Head of caudate nucleus (tissue), 42 donors: ENCODE data around the gene CACNA1D.
A peak's percentile ranks its signal among the peaks of the same experiment; 100 is the strongest.

Experiments
- DNase-seq, 42 donors: peaks; one replicate each; pipeline versions ENCODE4 v3.0.0 to v3.0.0-alpha.2; 2020 to 2021; ENCODE audit warnings: mixed read lengths in 7 of 42
- intact Hi-C: fragments of 100-400 bp; cut with DNase I; formaldehyde crosslinking; loops from one replicate; pipeline ENCODE4 v1.15.0; 2022

CACNA1D gene

DNA sequence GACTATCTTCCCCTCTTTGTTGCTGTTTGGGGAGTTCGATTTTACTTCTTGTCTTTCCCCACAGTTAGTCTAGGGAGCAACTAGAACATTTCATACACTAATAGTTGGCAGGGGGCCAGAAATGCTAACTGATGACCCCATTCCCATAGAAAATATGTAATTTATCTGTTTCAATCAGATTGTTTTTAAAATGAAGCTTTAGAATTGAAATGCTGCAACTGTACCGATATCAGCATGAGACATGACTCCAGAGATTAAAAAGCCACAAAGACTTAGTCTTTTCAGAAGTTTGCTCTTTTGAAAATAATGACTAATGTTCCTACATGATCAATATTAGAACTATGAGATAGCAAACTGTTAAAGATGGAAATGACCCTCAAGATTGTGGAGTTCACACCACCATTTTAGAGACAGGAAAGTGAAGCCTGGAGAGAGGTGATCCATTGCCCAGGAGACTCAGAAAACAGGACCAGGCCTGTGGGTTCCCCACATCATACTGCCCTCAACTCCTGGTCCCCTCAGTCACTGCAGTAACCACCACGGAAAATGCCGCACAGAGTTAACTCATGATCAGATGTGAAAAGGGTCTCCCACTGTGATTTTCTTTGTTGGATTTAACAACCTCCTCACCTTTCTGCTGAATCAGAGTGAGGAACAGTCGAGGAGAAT lies 221.5 kb downstream of the CACNA1D start:
- intact Hi-C loops: loop anchor here (10.0 kb wide), 1 partner anchor 341 kb away; no protein-coding TSS in a partner anchor
- peak in 1 of 42 donors; percentile 3 for DNase-seq

DNA sequence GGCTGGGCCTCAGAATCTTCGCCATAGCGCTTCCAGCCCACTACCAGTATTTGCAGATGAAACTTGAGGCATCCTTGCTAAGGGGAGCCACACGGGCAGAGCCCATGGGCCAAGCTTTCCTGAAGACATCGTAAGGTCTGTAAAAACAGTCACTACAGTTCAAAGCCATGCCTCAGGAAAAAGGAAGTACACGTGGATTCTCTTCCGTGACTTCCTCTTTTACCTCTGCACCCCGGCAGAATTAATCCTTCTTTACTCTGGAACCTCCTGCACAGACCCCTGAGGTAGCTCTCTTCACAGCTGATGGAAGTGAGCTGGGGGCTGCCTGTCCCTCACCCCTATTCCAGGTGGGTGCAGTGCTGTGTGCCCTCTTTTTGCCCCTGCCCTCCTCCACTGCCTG lies 222.6 kb downstream of the CACNA1D start:
- DNase-seq: peak in 1 of 42 donors; percentile 11
- intact Hi-C loops: loop anchor here (10.0 kb wide), 1 partner anchor 342 kb away; no protein-coding TSS in a partner anchor

DNA sequence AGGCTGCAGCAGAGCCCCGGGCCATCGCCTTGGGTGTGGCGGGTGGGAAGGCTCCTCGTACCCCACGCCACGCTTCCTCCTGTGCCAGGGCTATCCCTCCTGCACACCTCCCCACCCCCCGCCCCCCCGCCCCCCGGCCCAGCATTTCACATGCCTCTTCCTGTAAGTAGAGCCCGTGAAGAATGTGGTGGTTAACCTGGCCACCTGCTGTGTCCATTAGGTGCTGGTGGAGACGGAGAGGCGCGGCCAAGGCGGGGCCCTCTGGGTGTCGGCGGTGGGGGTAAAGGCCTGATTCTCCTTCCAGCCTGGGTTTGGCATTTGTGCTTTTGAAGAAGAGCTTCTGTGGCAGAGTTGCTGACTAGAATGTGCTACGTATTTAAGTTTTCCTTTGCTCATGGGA lies 224.1 kb downstream of the CACNA1D start:
- peak in 1 of 42 donors; percentile 4 for DNase-seq
- intact Hi-C loops: loop anchor here (10.0 kb wide), 1 partner anchor 344 kb away; no protein-coding TSS in a partner anchor

DNA sequence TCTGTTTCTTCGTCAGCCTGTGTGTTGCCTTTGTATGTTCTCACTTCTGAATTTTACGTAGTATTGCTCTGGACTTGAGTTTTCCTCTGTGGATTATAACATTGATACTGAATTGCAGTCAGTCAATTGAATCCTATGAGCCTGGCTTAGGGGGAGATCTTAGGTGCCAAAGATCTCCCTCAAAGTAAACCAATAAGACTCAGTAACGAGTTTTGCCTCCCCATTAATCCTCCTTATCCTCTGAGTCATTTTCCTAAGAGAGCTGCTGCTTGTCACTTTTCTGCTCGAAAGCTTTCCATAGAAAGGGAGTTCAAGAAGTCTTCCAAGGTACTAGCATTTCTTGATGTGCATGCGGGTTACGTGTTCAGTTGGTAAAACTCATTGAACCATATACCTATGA lies 225.4 kb downstream of the CACNA1D start:
- intact Hi-C loops: loop anchor here (10.0 kb wide), 1 partner anchor 345 kb away; no protein-coding TSS in a partner anchor
- DNase-seq: no peak

DNA sequence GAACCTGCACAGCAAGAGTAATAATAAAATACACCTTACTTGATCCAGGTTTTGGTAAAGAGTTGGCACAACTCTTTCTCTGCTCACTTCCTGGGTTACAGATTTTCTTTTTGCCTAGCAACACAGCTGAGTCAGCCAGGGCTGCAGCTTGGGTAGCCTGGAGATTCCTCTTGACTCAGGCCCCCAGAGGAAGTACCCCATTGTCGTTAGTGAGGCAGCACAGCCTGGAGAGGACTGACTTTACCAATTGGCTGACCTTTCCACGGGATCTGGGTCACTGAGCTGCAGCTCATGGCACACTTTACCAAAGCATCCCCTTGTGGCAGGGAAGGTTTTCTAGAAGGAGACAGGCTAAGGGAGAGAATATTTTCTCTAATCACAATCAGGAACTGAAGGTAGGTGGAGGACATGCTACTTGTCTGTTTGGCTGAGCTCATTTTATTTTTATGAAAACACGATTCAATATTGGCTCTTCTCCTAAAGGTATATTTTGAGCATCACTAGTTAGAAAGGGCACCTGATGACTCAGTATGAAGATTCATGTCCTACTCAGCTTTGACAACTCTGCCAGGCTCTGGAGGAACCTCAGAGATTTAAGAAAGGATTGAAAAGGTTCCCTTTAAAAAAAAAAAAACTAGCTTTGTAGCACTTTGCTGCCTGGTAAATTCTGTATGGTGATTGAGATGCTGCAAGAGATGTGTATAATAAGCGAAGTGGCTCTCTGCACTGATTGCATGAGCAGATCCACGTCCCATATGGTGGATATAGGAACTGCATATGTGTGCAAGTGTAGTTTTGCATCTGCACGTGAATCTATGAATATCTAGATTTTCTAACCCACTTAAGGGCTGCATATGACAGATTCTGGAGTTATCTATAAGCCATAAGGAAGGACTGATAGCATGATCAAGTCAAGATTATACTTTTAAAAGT lies 227.0 kb downstream of the CACNA1D start:
- peak in 5 of 42 donors; percentile 19 to 63 (median 46) for DNase-seq
- intact Hi-C loops: no loop called here

DNA sequence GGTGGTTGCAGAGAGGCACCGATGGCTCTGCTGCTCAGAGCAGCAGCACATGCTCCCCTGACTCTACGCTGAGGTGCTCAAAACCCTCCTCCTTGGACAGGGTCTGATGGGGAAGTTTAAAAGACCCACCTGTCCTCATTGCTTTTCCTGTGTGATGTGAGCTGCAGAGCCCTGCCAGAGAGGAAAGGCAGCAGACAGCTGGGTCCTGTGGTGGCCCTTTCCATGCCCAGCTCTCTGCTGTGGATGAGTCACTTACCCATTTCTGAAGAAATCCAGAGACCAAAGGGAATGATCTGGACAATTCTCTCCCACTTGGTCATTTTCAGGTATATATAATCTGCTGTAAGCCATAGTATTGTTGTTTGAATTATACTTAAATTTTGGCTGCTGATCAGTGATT lies 230.2 kb downstream of the CACNA1D start:
- DNase-seq: no peak
- intact Hi-C loops: no loop called here

DNA sequence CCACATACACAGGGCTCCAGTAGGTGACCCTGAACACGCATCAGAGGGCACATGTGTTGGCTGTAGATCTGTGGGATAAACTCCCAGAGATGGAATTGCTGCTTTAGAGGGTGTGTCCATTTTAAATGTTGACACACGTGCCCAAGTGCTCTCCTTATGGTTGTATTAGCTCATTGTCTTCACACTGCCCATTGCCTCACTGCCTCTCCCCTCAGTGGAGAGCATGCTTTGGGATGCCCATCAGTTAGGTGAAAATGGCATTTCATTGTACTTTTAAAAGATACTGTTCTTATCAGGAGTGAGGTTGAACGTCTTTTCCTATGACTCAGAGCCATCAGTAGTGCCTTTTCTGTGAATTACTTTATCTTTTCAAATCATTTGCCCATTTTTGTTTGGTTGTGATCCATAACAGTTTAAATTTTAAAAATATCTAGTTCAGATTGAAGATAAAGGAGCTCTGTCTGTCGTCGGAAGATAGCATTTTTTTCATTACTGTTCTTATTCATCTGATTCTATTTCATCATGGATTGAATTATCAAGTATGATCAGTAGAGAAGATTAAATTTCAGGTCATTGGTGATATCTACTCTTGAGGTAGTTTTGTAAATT lies 231.1 kb downstream of the CACNA1D start:
- DNase-seq: no peak
- intact Hi-C loops: no loop called here

DNA sequence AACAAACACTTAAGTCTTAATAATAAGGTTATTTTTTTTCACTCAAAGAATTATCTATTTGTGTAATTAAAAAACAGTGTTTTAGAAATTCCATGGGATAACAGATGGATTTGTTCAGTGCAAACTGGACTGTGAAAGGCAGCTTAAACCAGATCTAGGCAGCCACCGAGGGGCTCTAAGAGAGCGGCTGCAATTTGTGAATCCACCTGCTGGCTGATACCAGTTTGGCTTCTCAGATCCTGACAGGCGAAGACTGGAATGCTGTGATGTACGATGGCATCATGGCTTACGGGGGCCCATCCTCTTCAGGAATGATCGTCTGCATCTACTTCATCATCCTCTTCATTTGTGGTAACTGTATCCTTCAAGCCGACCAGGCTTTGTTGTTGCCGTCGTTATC lies 232.2 kb downstream of the CACNA1D start:
- intact Hi-C loops: no loop called here
- no peak for DNase-seq

DNA sequence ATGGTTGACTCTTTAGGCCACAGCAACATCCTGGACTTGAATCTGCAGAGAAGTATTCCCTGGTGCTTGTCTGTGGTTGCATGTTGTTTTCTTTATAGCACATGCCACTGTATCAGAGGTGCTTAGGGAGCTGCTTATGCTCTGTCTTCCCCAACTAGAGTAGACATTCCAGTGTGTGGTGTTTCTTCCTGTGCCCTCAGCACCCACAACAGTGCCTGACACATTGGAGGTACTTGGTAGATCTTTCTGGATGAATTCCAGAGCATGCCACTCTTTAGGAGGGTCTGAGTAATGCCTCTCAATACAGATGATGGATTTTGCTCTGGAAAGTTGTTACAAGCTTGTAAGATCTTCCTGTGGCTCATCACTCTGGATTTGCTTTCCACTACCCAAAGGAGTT lies 234.2 kb downstream of the CACNA1D start:
- intact Hi-C loops: no loop called here
- DNase-seq: no peak

DNA sequence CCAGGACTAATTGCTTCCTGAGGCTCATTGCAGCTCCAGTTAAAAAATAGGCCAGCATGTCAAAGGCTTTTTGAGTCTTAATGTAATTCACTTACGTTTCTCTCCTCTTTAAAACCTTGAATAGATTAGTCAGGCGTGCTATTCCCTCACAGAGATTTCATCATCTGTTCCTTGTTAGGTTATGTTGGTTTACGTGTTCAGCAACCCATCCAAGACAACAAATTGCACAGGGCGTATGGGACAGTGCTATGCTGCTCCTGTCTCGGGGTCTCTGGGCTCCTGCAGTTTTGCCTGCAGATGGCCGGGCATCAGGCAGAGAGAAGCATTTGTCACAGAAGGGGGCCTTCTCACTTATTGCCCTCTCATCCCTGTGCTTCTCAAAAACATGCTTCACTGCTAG lies 234.7 kb downstream of the CACNA1D start:
- intact Hi-C loops: no loop called here
- no peak for DNase-seq

DNA sequence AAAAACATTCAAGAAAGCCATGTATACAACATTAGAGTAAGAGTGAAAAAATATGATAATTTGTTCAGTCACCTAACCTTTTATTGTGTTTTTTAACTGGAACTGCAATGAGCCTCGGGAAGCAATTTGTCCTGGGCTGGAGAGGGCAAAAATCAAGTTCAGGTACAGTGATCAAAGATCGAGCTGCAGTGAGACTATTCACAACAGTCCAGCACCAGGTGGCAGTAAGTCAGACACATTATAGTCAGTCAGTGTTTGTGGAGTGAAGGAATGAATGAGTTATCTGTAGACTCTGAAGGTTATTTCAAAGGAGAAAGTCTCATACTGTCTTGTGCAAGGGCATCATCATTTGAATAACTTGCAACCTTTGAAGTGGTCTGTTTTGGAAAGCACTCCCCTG lies 235.2 kb downstream of the CACNA1D start:
- intact Hi-C loops: no loop called here

DNA sequence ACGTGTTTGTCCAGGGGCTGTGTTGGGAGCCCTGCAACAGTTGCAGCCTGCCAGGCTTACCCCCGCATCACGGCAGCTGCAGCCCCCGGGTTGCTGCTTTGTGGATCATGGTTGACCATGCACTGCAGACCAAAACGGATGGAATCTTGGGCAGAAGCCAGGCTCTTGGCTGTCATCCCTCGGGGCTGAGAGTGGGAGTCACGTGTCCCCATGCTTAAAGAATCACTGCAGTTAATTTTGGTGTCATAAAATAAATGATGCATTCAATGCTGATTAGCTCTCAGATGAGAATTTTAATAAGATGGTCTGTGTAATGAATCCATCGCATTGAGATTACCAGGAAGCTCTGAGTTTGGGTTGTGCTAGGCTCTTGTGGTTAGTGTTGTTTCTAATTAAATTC lies 236.2 kb downstream of the CACNA1D start:
- DNase-seq: peak in 41 of 42 donors; percentile 31 to 84 (median 61)
- intact Hi-C loops: no loop called here

More for the DNA sequence above, 235.2 kb downstream of the CACNA1D start:
- DNase-seq: no peak

DNA sequence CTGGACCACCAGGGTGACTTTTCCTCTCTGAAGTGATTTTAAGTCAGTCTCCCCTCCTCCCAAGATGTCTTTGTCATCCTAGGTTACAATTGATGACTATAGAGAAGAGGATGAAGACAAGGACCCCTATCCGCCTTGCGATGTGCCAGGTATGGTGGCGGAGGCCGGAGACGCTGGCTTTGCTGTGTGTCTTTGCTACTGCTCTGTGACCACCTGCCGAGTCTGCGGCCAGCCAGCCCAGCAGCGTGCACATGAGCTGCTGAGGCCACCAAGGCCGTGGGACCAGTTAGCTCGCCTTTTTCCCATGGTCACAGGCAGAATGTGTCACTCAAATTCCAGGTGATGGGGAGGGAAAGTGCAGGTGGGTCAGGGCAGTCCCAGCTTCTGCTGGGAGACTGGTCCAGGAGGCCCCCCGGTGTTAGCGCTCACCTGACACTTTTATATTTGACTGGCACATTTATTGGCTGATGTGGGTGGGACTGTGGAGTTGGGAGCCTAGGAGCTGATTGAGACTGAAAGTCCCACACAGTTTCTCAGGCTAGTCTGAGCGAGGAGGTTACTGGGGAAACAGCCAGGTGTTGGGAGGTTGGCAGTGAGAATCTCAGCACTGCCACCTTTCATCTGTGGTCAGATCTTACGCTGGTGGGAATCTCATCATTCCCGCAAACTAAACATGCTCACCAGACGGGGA lies 237.7 kb downstream of the CACNA1D start:
- DNase-seq: no peak
- intact Hi-C loops: no loop called here

DNA sequence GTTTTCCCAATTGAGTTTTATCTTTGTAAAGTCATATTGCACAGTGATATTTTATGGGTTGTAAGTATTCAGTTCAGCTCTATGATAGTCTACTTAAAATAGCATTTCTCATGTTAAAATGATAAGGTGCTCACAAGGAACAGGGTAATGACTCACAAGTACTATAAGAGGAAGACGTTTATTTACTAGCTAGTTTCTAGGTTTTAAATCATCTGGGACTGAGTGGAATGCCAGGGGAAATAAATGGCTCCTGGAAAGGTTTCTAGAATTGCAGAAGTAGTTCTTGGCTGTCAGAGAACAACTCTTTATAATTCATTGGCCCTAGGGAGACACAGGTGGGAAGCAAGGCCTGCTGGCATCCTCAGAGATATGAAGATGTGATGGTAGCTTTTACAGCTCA lies 239.0 kb downstream of the CACNA1D start:
- intact Hi-C loops: no loop called here
- DNase-seq: no peak

DNA sequence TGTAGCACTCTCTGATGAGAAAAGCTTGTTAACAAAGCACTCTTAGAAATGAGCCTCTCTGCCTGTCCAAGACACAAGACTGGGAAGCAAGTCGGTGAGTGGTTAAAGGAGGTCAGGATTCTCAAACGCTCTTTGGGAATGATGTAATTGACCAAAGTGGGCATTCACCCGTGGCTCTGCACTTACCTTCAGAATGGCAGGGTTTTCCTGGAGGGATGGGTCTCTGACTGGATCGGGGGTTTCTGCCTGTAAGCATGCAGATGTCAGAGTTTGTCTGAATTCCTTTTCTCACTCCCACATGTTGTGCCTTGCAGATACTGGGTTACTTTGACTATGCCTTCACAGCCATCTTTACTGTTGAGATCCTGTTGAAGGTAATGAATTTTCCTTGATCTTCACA lies 245.6 kb downstream of the CACNA1D start:
- intact Hi-C loops: no loop called here
- DNase-seq: no peak

DNA sequence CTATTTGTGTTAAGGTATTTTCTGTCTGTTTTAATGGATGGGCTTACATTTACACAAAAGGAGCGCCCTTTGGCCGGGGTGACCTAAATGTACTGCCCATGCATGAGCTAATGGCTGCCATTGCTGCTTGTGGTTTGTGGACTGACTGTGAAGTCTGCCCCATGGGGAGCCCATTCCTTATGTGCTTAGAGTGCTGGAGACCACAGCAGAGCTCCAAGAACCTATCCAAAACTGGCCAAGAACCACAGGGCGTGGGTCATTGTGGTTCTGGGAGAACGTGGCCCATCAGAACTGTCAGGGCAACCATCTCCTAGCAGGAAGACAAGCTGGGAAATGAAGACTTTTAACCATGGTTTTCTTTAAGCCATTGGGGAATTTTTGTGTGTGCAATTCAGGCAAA lies 246.5 kb downstream of the CACNA1D start:
- intact Hi-C loops: no loop called here
- no peak for DNase-seq

DNA sequence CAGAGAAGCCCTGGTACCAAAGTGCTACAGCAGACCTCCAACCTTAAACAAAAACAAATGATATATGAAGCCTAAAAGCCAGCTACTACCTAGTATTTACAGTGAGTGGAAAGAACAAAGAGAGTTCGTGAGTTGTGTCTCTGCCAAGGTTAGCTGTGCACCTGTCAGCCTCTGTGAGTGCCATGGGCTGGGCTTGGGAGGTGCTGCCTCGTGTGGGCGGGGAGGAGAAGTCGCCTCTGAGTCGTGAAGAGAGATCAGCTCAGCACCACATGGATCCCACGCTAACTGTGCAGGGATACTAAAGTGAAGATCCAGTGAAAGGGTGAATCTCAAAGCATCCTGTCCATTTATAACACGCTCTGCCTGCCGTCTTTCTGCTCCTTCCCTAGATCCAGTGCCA lies 249.9 kb downstream of the CACNA1D start:
- peak in 24 of 42 donors; percentile 16 to 74 (median 44) for DNase-seq

DNA sequence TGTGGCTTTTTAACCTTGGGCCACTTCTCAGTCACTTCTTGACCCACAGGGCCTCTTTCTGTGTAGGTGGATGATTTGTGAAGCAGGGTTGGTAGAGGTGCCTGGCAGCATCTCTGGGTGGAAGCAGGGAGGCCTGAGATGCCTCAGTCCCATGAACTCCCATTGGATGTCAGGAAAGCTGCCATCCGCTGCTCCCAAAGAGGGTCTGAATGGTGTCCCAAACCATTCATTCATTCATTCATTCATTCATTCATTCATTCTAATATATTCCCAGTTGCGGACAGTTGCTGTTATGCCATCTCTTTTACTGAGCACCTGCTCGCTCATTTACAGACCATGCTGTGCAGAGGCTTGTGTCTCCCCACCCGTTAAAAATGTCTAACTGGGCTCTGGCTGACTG lies 253.1 kb downstream of the CACNA1D start:
- intact Hi-C loops: no loop called here
- no peak for DNase-seq

More for the DNA sequence above, 249.9 kb downstream of the CACNA1D start:
- intact Hi-C loops: no loop called here
